ENCODE data around the gene ZNF778. TPM values are rescaled to one million over a fixed set of nuclear protein-coding genes. Genes with fewer than 3 reads are reported as not detected.
A peak's percentile ranks its signal among the peaks of the same experiment; 100 is the strongest.

ZNF778 gene
- total RNA-seq, 2 experiments from 2014 or later = 8.1 to 9.3 TPM

DNA sequence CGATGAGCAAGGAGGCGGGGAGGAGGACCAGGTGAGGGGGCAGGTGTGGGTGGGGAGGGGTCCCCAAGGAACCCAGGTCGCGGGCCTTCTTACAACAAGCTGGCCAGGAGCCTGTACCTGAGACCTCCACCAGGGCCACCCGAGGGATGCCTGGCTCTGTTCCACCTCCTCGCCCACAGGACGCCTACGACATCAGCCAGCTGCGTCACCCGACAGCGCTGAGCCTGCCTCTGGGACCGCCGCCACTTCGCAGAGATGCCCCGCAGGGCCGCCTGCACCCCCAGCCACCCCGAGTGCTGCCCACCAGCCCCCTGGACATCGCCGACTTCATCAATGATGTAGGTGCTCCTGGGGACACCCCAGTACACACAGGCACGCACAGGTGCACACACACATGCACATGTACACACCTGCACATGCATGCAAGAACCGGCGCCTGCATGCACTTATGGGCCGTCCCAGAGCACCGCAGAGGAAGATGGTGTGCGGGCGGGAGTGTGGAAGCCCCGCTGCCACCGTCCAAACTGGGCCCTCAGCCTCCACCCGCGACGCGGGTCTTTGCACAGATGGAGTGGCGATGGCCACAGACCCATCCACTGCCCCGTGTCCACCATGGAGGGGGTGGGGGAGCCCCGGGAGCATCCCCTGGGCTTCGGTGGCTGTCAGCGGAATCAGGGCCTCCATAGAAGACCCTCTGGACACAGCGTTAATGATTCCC, 23.8 kb upstream of the ZNF778 start:
- Mint-ChIP-seq H3K27ac (no peak overlapping the region), H3K36me3 (no peaks in the 10 kb centered on the region), H3K4me1 (no peaks in the 10 kb centered on the region), H3K27me3 (no peaks in the 10 kb centered on the region), H3K9me3 (ENCODE audit: low read depth) (no peaks in the 10 kb centered on the region), H3K4me3 (no peak overlapping the region)
- DNase-seq (no peak), ATAC-seq (no peak)
- CTCF ChIA-PET = interaction anchor here (1.1 kb wide), 1 partner anchor 22 kb away, joined by 4 read pairs; no protein-coding TSS in a partner anchor

DNA sequence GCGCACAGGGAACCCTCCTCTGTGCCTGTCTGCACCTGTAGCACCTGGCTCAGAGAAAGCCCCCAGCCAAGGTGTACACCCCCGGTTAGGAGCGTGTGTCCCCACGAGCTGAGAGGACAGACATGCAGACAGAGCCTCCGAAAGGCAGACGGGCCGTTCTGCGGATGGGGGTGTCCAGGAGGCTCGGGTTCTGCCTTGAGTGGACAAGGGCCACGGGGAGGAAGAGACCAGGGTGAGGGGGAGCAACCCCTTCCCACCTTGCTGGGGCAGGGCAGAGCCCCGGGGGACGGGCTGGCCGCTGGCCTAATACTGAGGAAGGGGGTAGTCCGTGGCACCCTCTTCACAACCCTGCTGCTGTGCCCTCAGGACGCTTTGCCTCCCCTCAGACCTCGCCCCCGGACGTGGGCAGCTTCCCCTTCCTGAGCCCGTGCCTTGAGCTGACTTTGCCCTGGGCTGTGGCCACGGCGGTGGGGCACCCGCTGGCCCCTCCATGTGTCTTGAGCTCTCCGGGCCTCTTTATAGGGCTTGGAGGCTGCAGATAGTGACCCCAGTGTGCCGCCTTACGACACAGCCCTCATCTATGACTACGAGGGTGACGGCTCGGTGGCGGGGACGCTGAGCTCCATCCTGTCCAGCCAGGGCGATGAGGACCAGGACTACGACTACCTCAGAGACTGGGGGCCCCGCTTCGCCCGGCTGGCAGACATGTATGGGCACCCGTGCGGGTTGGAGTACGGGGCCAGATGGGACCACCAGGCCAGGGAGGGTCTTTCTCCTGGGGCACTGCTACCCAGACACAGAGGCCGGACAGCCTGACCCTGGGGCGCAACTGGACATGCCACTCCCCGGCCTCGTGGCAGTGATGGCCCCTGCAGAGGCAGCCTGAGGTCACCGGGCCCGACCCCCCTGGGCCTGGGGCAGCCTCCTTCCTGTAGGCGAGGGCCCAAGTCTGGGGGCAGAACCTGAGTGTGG, 22.9 kb upstream of the ZNF778 start:
- Mint-ChIP-seq H3K27ac (no peak overlapping the region), H3K4me1 (no peaks in the 10 kb centered on the region), H3K4me3 (no peak overlapping the region), H3K9me3 (ENCODE audit: low read depth) (no peaks in the 10 kb centered on the region), H3K27me3 (no peaks in the 10 kb centered on the region), H3K36me3 (no peaks in the 10 kb centered on the region)
- ATAC-seq = no peak
- DNase-seq = no peak
- CTCF ChIA-PET = interaction anchor here (0.6 kb wide), 1 partner anchor 21 kb away, joined by 3 read pairs; no protein-coding TSS in a partner anchor

DNA sequence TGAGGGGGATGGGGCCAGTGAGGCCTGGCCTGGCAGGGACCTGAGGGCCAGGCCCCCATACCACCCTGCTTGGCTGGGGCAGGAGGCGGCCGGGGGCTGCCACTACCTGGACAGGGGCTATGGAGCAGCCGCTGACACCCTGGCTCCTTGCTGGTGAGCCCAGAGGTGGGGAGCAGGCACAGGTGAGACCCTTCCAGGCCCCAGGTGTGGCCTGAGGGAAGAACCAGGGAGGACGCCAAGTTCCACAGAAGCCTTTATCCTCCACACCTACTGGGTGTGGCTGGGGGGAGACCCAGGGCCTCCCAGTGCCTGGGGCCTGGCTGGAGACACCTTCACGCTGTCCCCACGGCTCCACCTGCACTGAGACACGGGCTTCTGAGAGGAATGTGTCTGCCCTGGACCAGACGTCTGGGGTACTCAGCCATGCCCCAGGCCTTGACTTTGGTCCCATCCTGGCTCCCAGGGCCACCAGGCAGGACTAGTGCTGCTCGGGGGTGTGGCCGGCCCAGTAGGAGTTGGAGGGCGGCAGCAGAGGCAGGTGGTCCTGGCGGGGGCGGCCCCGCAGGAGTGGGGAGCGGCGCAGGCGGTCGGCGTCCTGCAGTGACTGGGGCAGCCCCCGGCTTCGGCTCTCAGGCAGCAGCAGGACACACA, 21.9 kb upstream of the ZNF778 start:
- Mint-ChIP-seq H3K27ac (no peak overlapping the region), H3K36me3 (no peaks in the 10 kb centered on the region), H3K9me3 (ENCODE audit: low read depth) (no peaks in the 10 kb centered on the region), H3K4me3 (no peak overlapping the region), H3K27me3 (peaks cover 9% of the 10 kb centered on the region), H3K4me1 (no peaks in the 10 kb centered on the region)
- DNase-seq (no peak), ATAC-seq (no peak)
- CTCF ChIA-PET = no interaction called here

DNA sequence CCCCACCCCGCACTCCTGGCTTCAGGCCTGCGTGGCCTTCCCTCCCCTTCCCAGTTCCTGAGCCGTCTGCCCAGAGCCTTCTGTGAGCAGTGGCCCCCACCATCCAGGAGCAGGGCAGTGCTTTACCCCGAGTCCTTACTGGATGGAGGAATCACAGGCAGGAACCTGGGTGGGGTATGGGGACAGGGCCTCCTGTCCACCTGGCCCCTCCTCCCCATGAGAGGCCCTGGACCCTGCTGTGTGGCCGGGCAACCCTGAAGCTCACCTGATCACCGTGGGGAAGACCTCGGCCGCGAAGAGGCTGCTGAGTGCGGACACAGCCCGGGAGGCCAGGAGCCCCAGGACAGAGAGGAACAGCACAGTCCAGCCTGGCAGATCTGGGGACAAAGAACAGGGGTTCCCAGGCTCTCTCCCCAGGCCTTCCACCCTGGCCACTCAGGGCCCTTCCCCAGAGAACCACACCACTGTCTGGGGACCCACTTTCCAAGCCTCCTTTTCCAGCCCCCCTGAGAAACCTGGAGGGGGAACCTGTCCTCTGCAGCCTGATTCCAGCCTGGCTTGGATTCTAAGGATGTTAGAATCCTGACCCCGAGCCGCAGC, 20.4 kb upstream of the ZNF778 start:
- Mint-ChIP-seq H3K36me3 (no peaks in the 10 kb centered on the region), H3K27me3 (peaks cover 12% of the 10 kb centered on the region), H3K4me1 (no peaks in the 10 kb centered on the region), H3K27ac (no peak overlapping the region), H3K9me3 (ENCODE audit: low read depth) (no peaks in the 10 kb centered on the region), H3K4me3 (no peak overlapping the region)
- ATAC-seq (no peak), DNase-seq (no peak)
- CTCF ChIA-PET = no interaction called here

DNA sequence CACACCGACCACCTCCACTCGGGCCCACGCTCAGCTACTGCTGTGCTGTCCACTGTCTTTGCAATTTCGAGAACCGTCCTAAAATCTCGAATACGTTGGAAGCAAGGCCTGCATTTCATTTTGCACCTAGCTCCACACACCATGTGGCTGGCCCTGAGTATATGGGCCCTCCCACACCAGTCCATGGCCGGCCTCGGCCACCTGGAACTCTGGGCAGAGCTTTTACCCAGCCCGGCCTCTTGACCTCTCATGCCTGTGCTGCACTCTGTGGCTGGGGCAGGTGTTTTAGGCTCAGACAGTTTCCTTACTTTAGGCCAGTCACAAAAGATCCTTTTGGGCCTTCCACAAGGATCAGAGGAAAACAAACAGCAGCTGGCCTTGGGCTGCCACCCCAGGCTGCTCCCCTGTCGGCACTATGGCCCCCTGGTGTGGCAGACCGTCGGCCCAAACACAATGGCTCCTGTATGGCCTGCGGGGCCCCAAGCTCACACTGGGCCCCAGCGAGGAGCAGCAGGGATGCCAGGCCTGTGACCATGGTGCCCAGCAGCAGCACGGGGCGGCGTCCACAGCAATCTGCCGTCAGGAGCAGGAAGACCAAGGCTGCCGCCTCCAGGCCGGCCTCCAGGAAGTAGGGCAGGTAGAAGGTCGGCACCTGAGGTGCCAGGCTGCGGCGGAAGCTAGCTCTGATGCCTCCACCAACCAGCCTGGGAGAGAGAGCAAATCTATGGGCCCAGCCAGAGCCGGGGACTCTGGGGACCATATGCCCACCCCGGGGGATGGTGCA, 19.7 kb upstream of the ZNF778 start:
- no peak overlapping the region for H3K4me3 Mint-ChIP-seq
- H3K27me3 Mint-ChIP-seq = peaks cover 19% of the 10 kb centered on the region
- DNase-seq (no peak), ATAC-seq (no peak)
- H3K4me1 Mint-ChIP-seq = peaks cover 3% of the 10 kb centered on the region
- H3K9me3 Mint-ChIP-seq (ENCODE audit: low read depth) = peaks cover 2% of the 10 kb centered on the region
- peaks cover 3% of the 10 kb centered on the region for H3K36me3 Mint-ChIP-seq
- no peak overlapping the region for H3K27ac Mint-ChIP-seq
- CTCF ChIA-PET = no interaction called here

DNA sequence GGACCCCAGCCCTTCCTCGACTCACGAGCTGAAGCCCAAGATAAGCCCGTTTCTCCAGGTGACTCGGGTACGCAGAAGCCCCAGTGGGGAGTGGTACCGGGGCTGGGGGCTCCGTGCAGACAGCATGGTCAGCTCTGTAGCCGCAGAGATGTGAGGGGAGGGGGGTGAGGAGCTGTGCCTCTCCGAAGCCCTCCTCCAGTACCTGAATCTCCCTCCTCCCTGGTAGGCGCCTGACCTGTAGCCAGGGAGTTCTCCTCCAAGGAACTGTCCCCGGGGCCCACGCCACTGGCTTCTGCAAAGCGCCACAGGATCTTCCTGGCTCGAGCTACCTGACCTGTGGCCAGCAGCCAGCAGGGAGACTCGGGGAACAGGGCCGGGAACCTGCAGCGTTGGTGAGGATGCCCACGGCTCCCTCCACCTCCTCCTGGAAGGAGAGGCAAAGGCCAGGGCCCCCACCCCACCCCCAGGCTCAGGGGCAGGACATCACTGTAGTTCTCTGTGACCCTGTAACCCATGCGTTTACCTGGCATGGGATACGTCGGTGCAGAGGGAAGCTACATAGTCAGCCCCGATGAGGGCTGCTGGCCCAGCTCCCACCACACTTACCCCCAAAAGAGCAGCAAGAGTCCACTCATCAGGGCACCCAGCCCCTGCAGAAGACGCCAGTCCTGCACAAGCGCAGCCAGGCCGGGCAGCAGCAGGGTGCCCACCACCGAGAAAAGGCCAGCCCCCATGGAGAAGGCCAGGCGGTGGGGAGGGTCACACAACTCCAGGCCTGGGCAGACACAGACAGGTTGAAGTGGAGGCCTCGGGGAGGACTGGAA, 18.9 kb upstream of the ZNF778 start:
- CTCF ChIA-PET = no interaction called here
- Mint-ChIP-seq H3K4me3 (no peak overlapping the region), H3K36me3 (peaks cover 7% of the 10 kb centered on the region), H3K4me1 (peaks cover 5% of the 10 kb centered on the region), H3K27ac (no peak overlapping the region), H3K27me3 (peaks cover 27% of the 10 kb centered on the region), H3K9me3 (ENCODE audit: low read depth) (peaks cover 4% of the 10 kb centered on the region)
- DNase-seq (no peak), ATAC-seq (no peak)

DNA sequence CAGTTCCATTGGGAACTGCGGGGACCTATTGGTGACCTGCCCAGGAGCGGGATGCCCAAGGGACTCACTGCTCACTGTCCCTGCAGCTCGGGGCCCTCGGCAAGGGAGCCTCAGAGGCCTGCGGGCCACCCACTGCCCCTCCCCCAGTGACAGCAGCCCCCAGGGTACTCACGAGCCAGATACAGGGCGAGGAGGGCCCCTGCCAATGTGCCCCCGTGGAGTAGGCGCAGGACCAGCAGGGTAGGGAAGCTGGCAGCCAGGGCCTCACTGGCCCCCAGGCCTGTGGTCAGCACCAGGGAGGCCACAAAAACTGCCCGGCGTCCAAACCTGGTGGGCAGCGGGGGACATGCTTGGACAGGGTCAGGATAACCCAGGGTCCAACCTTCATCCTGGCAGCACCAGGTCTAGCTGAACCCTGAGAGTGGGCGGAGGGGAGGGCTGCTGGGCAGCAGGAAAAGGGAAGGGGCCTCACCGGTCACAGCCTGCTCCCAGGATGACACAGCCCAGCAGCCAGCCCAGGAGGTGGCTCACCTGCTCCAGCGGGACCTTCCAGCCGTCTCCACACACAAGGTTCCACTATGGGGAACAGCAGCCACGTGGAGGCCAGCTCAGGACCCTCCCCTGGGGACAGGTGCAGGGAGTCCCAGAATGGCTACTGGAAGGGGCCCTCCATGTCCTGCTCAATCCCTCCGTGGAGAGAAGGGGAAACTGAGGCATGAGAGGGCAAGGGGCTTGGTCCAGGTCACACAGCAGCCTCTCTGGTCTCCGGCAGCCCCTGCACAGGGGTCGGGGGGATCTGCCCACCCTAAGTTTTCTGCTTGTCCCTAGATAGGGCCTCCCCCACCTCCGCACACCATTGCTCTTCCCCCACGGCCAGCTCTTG, 18.0 kb upstream of the ZNF778 start:
- ATAC-seq (no peak), DNase-seq (no peak)
- H3K9me3 Mint-ChIP-seq (ENCODE audit: low read depth) = peaks cover 4% of the 10 kb centered on the region
- H3K36me3 Mint-ChIP-seq = peaks cover 7% of the 10 kb centered on the region
- peaks cover 34% of the 10 kb centered on the region for H3K27me3 Mint-ChIP-seq
- H3K27ac Mint-ChIP-seq = no peak overlapping the region
- CTCF ChIA-PET = no interaction called here
- no peak overlapping the region for H3K4me3 Mint-ChIP-seq
- H3K4me1 Mint-ChIP-seq = peaks cover 5% of the 10 kb centered on the region

DNA sequence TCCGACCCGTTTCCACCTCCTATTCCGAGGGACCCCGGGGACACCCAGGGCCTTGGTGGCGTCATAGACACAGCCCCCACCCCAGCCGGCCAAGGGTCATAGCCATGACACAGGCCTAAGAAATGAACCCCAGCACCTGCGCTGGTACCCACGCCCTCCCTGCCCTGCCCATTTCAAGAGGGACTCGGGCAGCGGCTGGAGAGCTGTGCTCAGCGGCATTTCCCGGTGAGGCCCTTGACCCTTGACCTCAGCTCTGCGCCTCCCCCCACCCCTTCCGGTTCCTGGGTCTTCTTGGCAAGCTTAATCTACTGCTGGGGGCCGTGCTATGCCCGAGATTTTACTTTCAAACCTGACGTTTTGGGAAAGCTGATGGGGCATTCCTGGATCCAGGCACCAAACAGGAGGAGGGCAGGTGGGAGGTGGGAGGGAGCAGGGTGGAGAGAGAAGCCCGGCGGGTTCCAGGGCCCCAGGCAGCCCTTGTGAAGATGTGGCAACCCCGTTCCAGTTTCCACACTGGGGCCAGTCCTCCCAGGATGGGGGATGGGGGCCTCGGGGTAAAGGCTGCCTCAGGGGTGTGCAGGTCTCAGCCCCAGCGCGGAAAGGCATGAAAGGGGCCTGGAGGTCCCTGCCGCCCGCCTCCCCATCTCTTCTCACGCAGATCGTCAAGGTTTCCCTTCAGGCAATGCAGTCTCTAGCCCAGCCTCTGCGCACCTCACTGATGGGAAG, 17.2 kb upstream of the ZNF778 start, which contains the start of gene SLC22A31:
Gene SLC22A31, minus strand, starts transcription at position 414 of the 726 bp plus-strand sequence. Its CDS starts 36 bp downstream, at position 378.
- peaks cover 5% of the 10 kb centered on the region for H3K4me1 Mint-ChIP-seq

DNA sequence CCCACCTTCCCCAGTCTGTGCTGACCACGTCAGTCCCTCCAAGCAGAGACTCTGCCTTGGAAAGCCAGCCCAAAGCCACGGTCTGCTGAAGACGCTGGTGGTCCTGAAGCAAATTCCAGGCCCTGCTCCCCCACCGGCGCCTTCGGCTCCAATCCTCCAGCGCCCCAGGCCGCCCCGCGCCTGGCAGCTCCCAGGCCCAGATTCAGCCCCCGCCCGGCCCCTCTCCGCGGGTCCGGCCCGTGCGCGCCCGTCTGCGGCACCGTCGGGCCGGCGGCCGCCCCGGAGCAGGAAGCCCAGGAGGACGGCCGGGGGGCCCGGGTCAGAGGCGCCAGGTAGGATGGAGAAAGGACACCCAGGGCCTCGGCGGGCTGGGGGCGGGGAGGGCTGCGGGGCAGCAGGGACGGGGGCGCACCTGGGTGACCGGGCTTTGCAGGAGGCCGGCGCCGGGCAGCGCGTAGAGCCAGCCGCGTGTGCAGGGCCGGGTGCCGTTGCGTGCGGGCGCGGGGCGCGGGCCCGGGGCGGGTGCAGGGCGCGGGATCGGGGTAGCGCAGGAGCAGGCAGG, 16.6 kb upstream of the ZNF778 start:
- DNase-seq = no peak
- Mint-ChIP-seq H3K4me3 (no peak overlapping the region), H3K9me3 (ENCODE audit: low read depth) (peaks cover 4% of the 10 kb centered on the region), H3K27me3 (peaks cover 34% of the 10 kb centered on the region), H3K36me3 (peaks cover 7% of the 10 kb centered on the region), H3K4me1 (peaks cover 5% of the 10 kb centered on the region), H3K27ac (no peak overlapping the region)
- ATAC-seq = no peak
- CTCF ChIA-PET = no interaction called here

More for the DNA sequence above, 17.2 kb upstream of the ZNF778 start, which contains the start of gene SLC22A31:
- ATAC-seq = no peak
- H3K27ac Mint-ChIP-seq = no peak within 1 kb of the TSS
- no peak for DNase-seq
- H3K36me3 Mint-ChIP-seq = peaks cover 7% of the 10 kb centered on the region
- no peak within 1 kb of the TSS for H3K4me3 Mint-ChIP-seq
- H3K27me3 Mint-ChIP-seq = peaks cover 34% of the 10 kb centered on the region
- H3K9me3 Mint-ChIP-seq (ENCODE audit: low read depth) = peaks cover 4% of the 10 kb centered on the region
- CTCF ChIA-PET = no interaction called here

DNA sequence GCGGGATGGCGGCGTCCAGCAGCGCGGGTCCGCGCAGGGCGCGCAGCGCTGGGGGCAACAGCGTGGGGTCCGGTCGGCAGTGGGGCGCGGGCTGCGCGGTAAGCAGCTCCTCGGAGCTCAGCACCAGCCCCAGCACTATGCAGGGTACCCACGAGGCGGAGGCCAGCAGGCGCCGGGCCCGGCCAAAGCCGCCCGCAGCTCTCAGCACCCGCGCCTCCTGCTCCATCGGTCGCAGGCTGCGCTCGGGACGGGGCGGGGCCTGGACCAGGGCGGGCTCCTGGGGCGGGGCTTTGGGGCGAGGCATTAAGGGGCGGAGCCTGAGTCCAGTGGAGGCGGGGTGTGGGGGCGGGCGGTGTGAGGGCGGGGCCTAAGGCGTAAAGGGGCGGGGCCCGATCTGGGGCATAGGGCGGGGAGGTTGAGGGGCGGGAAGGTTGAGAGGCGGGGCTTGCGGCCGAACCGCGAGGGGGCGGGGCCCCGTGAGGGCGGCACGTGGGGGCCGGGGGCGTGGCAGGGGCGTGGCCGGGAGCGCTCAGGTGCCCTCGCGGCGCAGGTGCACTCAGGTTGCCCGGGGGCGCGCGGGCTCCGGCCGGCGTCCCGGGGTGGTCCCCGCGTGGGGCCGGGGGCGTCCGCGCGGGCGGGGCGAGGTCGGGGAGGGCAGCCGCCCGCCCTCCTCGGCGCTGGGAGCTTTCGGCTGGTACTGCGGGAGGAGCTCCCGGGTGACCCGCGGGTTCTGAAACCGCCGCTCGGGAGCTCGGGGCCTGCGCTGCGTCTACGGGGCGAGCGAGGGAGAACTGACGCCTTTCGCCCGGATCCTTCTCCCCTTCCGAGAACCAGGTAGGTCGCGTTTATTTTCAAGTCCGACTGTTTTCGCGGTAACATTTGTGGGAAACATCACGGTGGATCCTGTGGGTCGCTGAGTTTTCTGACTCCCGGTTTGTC, 15.8 kb upstream of the ZNF778 start:
- ATAC-seq (peak; percentile 77), DNase-seq (peak; percentile 76)
- peaks cover 4% of the 10 kb centered on the region for H3K9me3 Mint-ChIP-seq (ENCODE audit: low read depth)
- H3K36me3 Mint-ChIP-seq = peaks cover 7% of the 10 kb centered on the region
- H3K27me3 Mint-ChIP-seq = peaks cover 34% of the 10 kb centered on the region
- CTCF ChIA-PET = no interaction called here
- peaks cover 5% of the 10 kb centered on the region for H3K4me1 Mint-ChIP-seq
- no peak overlapping the region for H3K4me3 Mint-ChIP-seq
- H3K27ac Mint-ChIP-seq = peak overlapping the region; percentile 32
